ENCODE data around the gene NFKBIA.
"Not testable (repeated sequence)": the region's sequence is repeated elsewhere in the genome, so short reads cannot be mapped to it uniquely, and the experiment has no call there.

The NFKBIA gene

GRCh38 chr14:35401422-35402265 lies 2.9 kb downstream of the NFKBIA start:
- H3K27ac Mint-ChIP-seq = peak overlapping the region; percentile 98
- H3K4me1 Mint-ChIP-seq = peaks cover 58% of the 10 kb centered on the region
- H3K9me3 Mint-ChIP-seq = no peaks in the 10 kb centered on the region
- DNase-seq (ENCODE audit: low spot score in 2 of 2) (no peak), ATAC-seq (no peak)
- H3K36me3 Mint-ChIP-seq = peaks cover 71% of the 10 kb centered on the region
- H3K4me3 Mint-ChIP-seq = peak overlapping the region; percentile 96

GRCh38 chr14:35400648-35401421 lies 3.7 kb downstream of the NFKBIA start:
- Mint-ChIP-seq H3K4me3 (peak overlapping the region; percentile 96), H3K9me3 (no peaks in the 10 kb centered on the region), H3K4me1 (peaks cover 50% of the 10 kb centered on the region), H3K36me3 (peaks cover 71% of the 10 kb centered on the region), H3K27ac (peak overlapping the region; percentile 98)
- DNase-seq (ENCODE audit: low spot score in 2 of 2) = peak in 1 of 2 donors; percentile 69
- no peak for ATAC-seq

- no peak for ATAC-seq
Observed at GRCh38 chr14:35399083-35399937, 5.2 kb downstream of the NFKBIA start.

GRCh38 chr14:35398071-35398584 lies 6.4 kb downstream of the NFKBIA start:
- no peak for ATAC-seq
- Mint-ChIP-seq H3K4me1 (peaks cover 48% of the 10 kb centered on the region), H3K36me3 (peaks cover 50% of the 10 kb centered on the region), H3K9me3 (no peaks in the 10 kb centered on the region), H3K27ac (peak overlapping the region; percentile 98), H3K4me3 (no peak overlapping the region)
- DNase-seq (ENCODE audit: low spot score in 2 of 2) = no peak

More at GRCh38 chr14:35399083-35399937, 5.2 kb downstream of the NFKBIA start:
- Mint-ChIP-seq H3K36me3 (peaks cover 62% of the 10 kb centered on the region), H3K9me3 (no peaks in the 10 kb centered on the region), H3K27ac (peak overlapping the region; percentile 98), H3K4me1 (peaks cover 44% of the 10 kb centered on the region), H3K4me3 (peak overlapping the region; percentile 96)
- DNase-seq (ENCODE audit: low spot score in 2 of 2) = no peak

- ATAC-seq; H3K9me3 Mint-ChIP-seq; DNase-seq (ENCODE audit: low spot score in 2 of 2); H3K4me3 Mint-ChIP-seq: not testable (repeated sequence)
- H3K4me1 Mint-ChIP-seq = peaks cover 43% of the 10 kb centered on the region
- peak overlapping the region; percentile 49 for H3K27ac Mint-ChIP-seq
- peaks cover 35% of the 10 kb centered on the region for H3K36me3 Mint-ChIP-seq
Observed at GRCh38 chr14:35396610-35397009, 7.9 kb downstream of the NFKBIA start.

- peaks cover 22% of the 10 kb centered on the region for H3K36me3 Mint-ChIP-seq
- H3K27ac Mint-ChIP-seq = no peak overlapping the region
- ATAC-seq (no peak), DNase-seq (ENCODE audit: low spot score in 2 of 2) (no peak)
- H3K4me1 Mint-ChIP-seq = peaks cover 45% of the 10 kb centered on the region
- H3K4me3 Mint-ChIP-seq = no peak overlapping the region
- H3K9me3 Mint-ChIP-seq = no peaks in the 10 kb centered on the region
Observed at GRCh38 chr14:35395283-35395682, 9.3 kb downstream of the NFKBIA start.

- ATAC-seq (no peak), DNase-seq (ENCODE audit: low spot score in 2 of 2) (no peak)
- Mint-ChIP-seq H3K4me3 (no peak overlapping the region), H3K27ac (no peak overlapping the region), H3K9me3 (no peaks in the 10 kb centered on the region), H3K4me1 (peaks cover 42% of the 10 kb centered on the region), H3K36me3 (peaks cover 14% of the 10 kb centered on the region)
Observed at GRCh38 chr14:35394326-35395013, 10.1 kb downstream of the NFKBIA start.

- Mint-ChIP-seq H3K27ac (no peak overlapping the region), H3K4me1 (peaks cover 36% of the 10 kb centered on the region), H3K36me3 (peaks cover 7% of the 10 kb centered on the region), H3K9me3 (no peaks in the 10 kb centered on the region), H3K4me3 (no peak overlapping the region)
- ATAC-seq = no peak
- no peak for DNase-seq (ENCODE audit: low spot score in 2 of 2)
Observed at GRCh38 chr14:35393826-35394225, 10.7 kb downstream of the NFKBIA start.

- Mint-ChIP-seq H3K9me3 (no peaks in the 10 kb centered on the region), H3K36me3 (no peaks in the 10 kb centered on the region), H3K4me1 (peaks cover 22% of the 10 kb centered on the region), H3K4me3 (no peak overlapping the region), H3K27ac (no peak overlapping the region)
- DNase-seq (ENCODE audit: low spot score in 2 of 2) = no peak
- ATAC-seq = no peak
Observed at GRCh38 chr14:35392103-35392502, 12.4 kb downstream of the NFKBIA start.

GRCh38 chr14:35391388-35391710 lies 13.2 kb downstream of the NFKBIA start:
- no peak for DNase-seq (ENCODE audit: low spot score in 2 of 2)

GRCh38 chr14:35390577-35391387 lies 13.8 kb downstream of the NFKBIA start:
- Mint-ChIP-seq H3K4me1 (peaks cover 19% of the 10 kb centered on the region), H3K27ac (peak overlapping the region; percentile 72), H3K9me3 (no peaks in the 10 kb centered on the region), H3K36me3 (no peaks in the 10 kb centered on the region), H3K4me3 (no peak overlapping the region)
- ATAC-seq (peak; percentile 96), DNase-seq (ENCODE audit: low spot score in 2 of 2) (peak in 1 of 2 donors; percentile 71)

More at GRCh38 chr14:35391388-35391710, 13.2 kb downstream of the NFKBIA start:
- Mint-ChIP-seq H3K4me1 (peaks cover 19% of the 10 kb centered on the region), H3K4me3 (no peak overlapping the region), H3K27ac (peak overlapping the region; percentile 72), H3K36me3 (no peaks in the 10 kb centered on the region), H3K9me3 (no peaks in the 10 kb centered on the region)
- peak; percentile 2 for ATAC-seq

- Mint-ChIP-seq H3K4me3 (no peak overlapping the region), H3K9me3 (no peaks in the 10 kb centered on the region), H3K27ac (no peak overlapping the region), H3K36me3 (no peaks in the 10 kb centered on the region), H3K4me1 (peaks cover 17% of the 10 kb centered on the region)
- DNase-seq (ENCODE audit: low spot score in 2 of 2) = no peak
- ATAC-seq = no peak
Observed at GRCh38 chr14:35389315-35389667, 15.3 kb downstream of the NFKBIA start.

- ATAC-seq (no peak), DNase-seq (ENCODE audit: low spot score in 2 of 2) (no peak)
- Mint-ChIP-seq H3K27ac (no peak overlapping the region), H3K4me1 (peaks cover 12% of the 10 kb centered on the region), H3K9me3 (no peaks in the 10 kb centered on the region), H3K36me3 (no peaks in the 10 kb centered on the region), H3K4me3 (no peak overlapping the region)
Observed at GRCh38 chr14:35388656-35389314, 15.8 kb downstream of the NFKBIA start.

Measured in stimulated activated effector memory CD8-positive, alpha-beta T cell treated with anti-CD3 and anti-CD28 coated beads, Interleukin-12 subunit alpha, Interleukin-12 subunit beta, amount 100 ng/mL, for 72 hours (primary cell).